ENCODE results near the gene U2AF2. TPM values are rescaled to one million over a fixed set of nuclear protein-coding genes. Genes with fewer than 3 reads are reported as not detected.

Gene U2AF2
- total and polyA plus RNA-seq, 9 of the 15 experiments (the other 6 are each of a cell fraction or from before 2014, with no cell fraction given), result 3.0 to 331 (median 157) TPM

DNA sequence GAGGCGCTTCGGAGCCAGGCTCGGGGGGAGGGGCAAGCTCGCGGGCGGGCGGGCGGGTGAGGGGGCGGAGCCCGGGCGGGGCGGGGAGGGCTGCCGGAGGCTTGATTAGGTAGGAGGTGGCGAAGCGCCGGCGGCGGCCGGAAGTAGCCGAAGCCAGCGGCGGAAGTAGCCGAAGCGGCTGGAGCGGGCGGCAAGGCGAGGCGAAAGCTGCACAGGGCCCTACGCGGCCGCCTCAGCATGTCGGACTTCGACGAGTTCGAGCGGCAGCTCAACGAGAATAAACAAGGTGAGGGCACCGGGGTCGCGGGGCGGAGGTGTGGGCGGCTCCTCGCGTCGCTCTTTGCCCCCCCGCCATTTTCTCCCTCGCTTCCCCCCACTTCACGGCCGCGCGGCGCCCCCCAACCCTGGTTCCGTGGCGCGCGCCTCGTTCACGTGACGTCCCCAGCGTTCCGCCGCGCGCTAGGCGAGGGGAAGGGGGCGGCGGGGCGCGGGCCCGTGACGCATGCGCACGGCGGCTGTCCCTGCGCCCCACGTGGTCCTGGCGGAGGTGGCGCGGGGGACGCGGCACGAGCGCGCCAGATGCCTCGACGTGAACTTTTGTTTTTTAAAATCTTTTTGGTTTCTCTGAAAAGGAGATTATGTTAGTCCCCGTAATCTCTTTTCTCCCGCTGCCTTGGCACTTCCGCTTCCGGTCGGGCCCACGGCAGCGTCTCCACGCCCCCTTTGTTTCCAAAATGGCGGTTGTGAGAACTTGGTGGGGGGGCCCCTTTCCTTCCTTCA is at the start of gene U2AF2 (continued):
- TF ChIP-seq E2F8 (IDR thresholded peaks at IDR 0.05; ENCODE audit: low read depth, partially characterized antibody) (peak; percentile 83), ZBTB2 (IDR thresholded peaks at IDR 0.05) (peak; percentile 76; the same call in 1 of the 2 replicates), ZNF431 (CRISPR knock-in tag; IDR thresholded peaks at IDR 0.05) (peak; percentile 59; the same call in 1 of the 2 replicates), STAT5A (IDR thresholded peaks at IDR 0.05; ENCODE audit: borderline replicate concordance, low read length) (no peak), SIN3B (IDR thresholded peaks at IDR 0.05; ENCODE audit: low read depth) (no peak; the same call in 1 of the 2 replicates), MCM5 (IDR thresholded peaks at IDR 0.05; ENCODE audit: low read depth) (no peak), NEUROD1 (IDR thresholded peaks at IDR 0.05; ENCODE audit: borderline replicate concordance, low read depth, low read length, partially characterized antibody) (peak; percentile 10), ATF1 (CRISPR knock-in tag; IDR thresholded peaks at IDR 0.05) (no peak), ATF1 (tag; IDR thresholded peaks at IDR 0.05) (peak; percentile 89), ZNF253 (CRISPR knock-in tag; conservative IDR thresholded peaks at IDR 0.05) (no peak), ZKSCAN1 (IDR thresholded peaks at IDR 0.05; ENCODE audit: low read depth, low read length) (0 out of 2 replicates have a peak, but pooled peaks have one; percentile 26), KDM4B (IDR thresholded peaks at IDR 0.05; ENCODE audit: borderline replicate concordance in 2 of 2, low read depth in 1 of 2) (peak in 1 of 2 experiments; percentile 74; a peak in 1 of 4 replicates), CBX2 (IDR thresholded peaks at IDR 0.05; ENCODE audit: insufficient read depth, low read length, poor library complexity, severe bottlenecking) (no peak), SMARCE1 (IDR thresholded peaks at IDR 0.05) (no peak), NR4A1 (CRISPR knock-in tag; IDR thresholded peaks at IDR 0.05) (0 out of 2 replicates have a peak, but pooled peaks have one; percentile 84), NR4A1 (tag; IDR thresholded peaks at IDR 0.05) (0 out of 2 replicates have a peak, but pooled peaks have one; percentile 82), ZNF143 (CRISPR knock-in tag; IDR thresholded peaks at IDR 0.05) (0 out of 2 replicates have a peak, but pooled peaks have one; percentile 6), ZFP36 (IDR thresholded peaks at IDR 0.05; ENCODE audit: low read depth, low read length, partially characterized antibody) (no peak), ZNF277 (CRISPR knock-in tag; IDR thresholded peaks at IDR 0.05; ENCODE audit: borderline replicate concordance) (no peak), SMAD3 (CRISPR knock-in tag; conservative IDR thresholded peaks at IDR 0.05) (no peak)
- TF ChIP-seq, protein P1, sequence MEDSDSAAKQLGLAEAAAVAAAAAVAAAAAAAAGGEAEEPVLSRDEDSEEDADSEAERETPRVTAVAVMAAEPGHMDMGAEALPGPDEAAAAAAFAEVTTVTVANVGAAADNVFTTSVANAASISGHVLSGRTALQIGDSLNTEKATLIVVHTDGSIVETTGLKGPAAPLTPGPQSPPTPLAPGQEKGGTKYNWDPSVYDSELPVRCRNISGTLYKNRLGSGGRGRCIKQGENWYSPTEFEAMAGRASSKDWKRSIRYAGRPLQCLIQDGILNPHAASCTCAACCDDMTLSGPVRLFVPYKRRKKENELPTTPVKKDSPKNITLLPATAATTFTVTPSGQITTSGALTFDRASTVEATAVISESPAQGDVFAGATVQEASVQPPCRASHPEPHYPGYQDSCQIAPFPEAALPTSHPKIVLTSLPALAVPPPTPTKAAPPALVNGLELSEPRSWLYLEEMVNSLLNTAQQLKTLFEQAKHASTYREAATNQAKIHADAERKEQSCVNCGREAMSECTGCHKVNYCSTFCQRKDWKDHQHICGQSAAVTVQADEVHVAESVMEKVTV (CRISPR knock-in tag; IDR thresholded peaks at IDR 0.05), result peak; percentile 96

All from K562 (cell line).